NCI-H1417 (cell line): ENCODE measurements around the gene RAET1G.
"Not testable (repeated sequence)": the region's sequence is repeated elsewhere in the genome, so short reads cannot be mapped to it uniquely, and the experiment has no call there.

Experiments
- DNase-seq, 3 experiments: peaks; one replicate each; lab custom pipeline; 2025; lab: John Stamatoyannopoulos, UW

The RAET1G gene

GRCh38 chr6:149922642-149923326, at the start of gene RAET1G:
Gene RAET1G, minus strand, starts transcription at chr6:149923121. Its CDS starts 111 bp downstream, at chr6:149923010.
- peak; percentile 40 to 89 (median 78) for DNase-seq

- DNase-seq = no peak
Measured at GRCh38 chr6:149969635-149970034, 46.7 kb upstream of the RAET1G start.

GRCh38 chr6:149968909-149969308, 46.0 kb upstream of the RAET1G start:
- not testable (repeated sequence) for DNase-seq

- DNase-seq = not testable (repeated sequence)
Measured at GRCh38 chr6:149967999-149968398, 45.1 kb upstream of the RAET1G start.

- DNase-seq = no peak
Measured at GRCh38 chr6:149967591-149967990, 44.7 kb upstream of the RAET1G start.

GRCh38 chr6:149966319-149966718, 43.4 kb upstream of the RAET1G start:
- DNase-seq = not testable (repeated sequence)

- DNase-seq = peak in 1 of 3 experiments; percentile 21
Measured at GRCh38 chr6:149965194-149966020, 42.5 kb upstream of the RAET1G start.

GRCh38 chr6:149964308-149965193, 41.6 kb upstream of the RAET1G start:
- DNase-seq = peak; percentile 22 to 43 (median 42)

GRCh38 chr6:149963462-149964307, 40.8 kb upstream of the RAET1G start, which contains the start of gene ULBP1:
Gene ULBP1, plus strand, starts transcription at chr6:149963943. Its CDS starts 107 bp downstream, at chr6:149964050.
- peak; percentile 77 to 93 (median 90) for DNase-seq

GRCh38 chr6:149963212-149963461, 40.2 kb upstream of the RAET1G start:
- peak; percentile 41 to 93 (median 79) for DNase-seq

GRCh38 chr6:149962461-149963211, 39.7 kb upstream of the RAET1G start:
- no peak for DNase-seq

GRCh38 chr6:149961728-149962425, 39.0 kb upstream of the RAET1G start:
- peak in 1 of 3 experiments; percentile 13 for DNase-seq

- DNase-seq = no peak
Measured at GRCh38 chr6:149960488-149960887, 37.6 kb upstream of the RAET1G start.

GRCh38 chr6:149959806-149960205, 36.9 kb upstream of the RAET1G start:
- DNase-seq = not testable (repeated sequence)

GRCh38 chr6:149958124-149958523, 35.2 kb upstream of the RAET1G start:
- not testable (repeated sequence) for DNase-seq

GRCh38 chr6:149955654-149956317, 32.9 kb upstream of the RAET1G start:
- not testable (repeated sequence) for DNase-seq

- not testable (repeated sequence) for DNase-seq
Measured at GRCh38 chr6:149954984-149955653, 32.2 kb upstream of the RAET1G start.

GRCh38 chr6:149954328-149954983, 31.5 kb upstream of the RAET1G start:
- DNase-seq = not testable (repeated sequence)
